CD14-positive monocyte (primary cell): ENCODE data around the gene CCT3. TPM values are rescaled to one million over a fixed set of nuclear protein-coding genes. Genes with fewer than 3 reads are reported as not detected.

Experiments
- DNase-seq, 3 donors: peaks; one replicate each; pipeline ENCODE4 v3.0.0-alpha.2; 2011 to 2022
- H2AFZ ChIP-seq: 2 replicates; pipeline ENCODE4 v1.6.0; 2012; ENCODE audit warnings: mild to moderate bottlenecking, low read depth, low read length, inconsistent platforms; ENCODE audit not compliant: insufficient read depth, poor library complexity, severe bottlenecking
- H3K27ac ChIP-seq, 2 donors: 1 replicate in 1 of 2; 2 replicates in 1 of 2; pipeline ENCODE4 v1.5.1; 2012 to 2013; ENCODE audit warnings: low read length in 2 of 2, control low read depth in 1 of 2, inconsistent platforms in 1 of 2, low read depth in 1 of 2, mild to moderate bottlenecking in 1 of 2
- H3K27me3 ChIP-seq, 2 donors: one replicate each; pipeline versions ENCODE4 v1.6.0 to v1.6.1; 2011 to 2013; ENCODE audit warnings: low read length in 2 of 2; ENCODE audit not compliant: control insufficient read depth in 2 of 2, insufficient read depth in 2 of 2
- H3K36me3 ChIP-seq, 2 donors: replicated peaks in 1 of 2; 1 replicate in 1 of 2; 2 replicates in 1 of 2; pipeline versions ENCODE4 v1.5.1 to v1.6.1; 2012 to 2013; ENCODE audit warnings: low read length in 2 of 2, control low read depth in 1 of 2, inconsistent platforms in 1 of 2, mild to moderate bottlenecking in 1 of 2; ENCODE audit not compliant: insufficient read depth in 2 of 2, control insufficient read depth in 1 of 2
- H3K4me1 ChIP-seq, 2 donors: 1 replicate in 1 of 2; 2 replicates in 1 of 2; pipeline versions ENCODE4 v1.5.1 to v1.6.1; 2012 to 2013; ENCODE audit warnings: low read length in 2 of 2, control low read depth in 1 of 2, inconsistent platforms in 1 of 2, mild to moderate bottlenecking in 1 of 2, moderate library complexity in 1 of 2; ENCODE audit not compliant: insufficient read depth in 2 of 2, control insufficient read depth in 1 of 2
- H3K4me2 ChIP-seq: replicated peaks from 2 replicates; pipeline ENCODE3; 2012; ENCODE audit warnings: low read length, moderate library complexity, mild to moderate bottlenecking; ENCODE audit not compliant: poor library complexity, severe bottlenecking; ENCODE audit errors: extremely low read depth
- H3K4me3 ChIP-seq, 3 experiments: fragments of 200-600 bp in 1 of 3; sonication (generic) in 1 of 3; replicated peaks in 1 of 3; 1 replicate in 2 of 3; 2 replicates in 1 of 3; pipeline ENCODE4 v1.5.1; 2011 to 2013; ENCODE audit warnings: low read length in 3 of 3, mild to moderate bottlenecking in 3 of 3, control low read depth in 2 of 3, low read depth in 2 of 3, inconsistent platforms in 1 of 3, moderate library complexity in 1 of 3
- H3K79me2 ChIP-seq: 2 replicates; pipeline ENCODE4 v1.6.0; 2012; ENCODE audit warnings: mild to moderate bottlenecking, control low read depth, inconsistent platforms, low read length, moderate library complexity; ENCODE audit not compliant: insufficient read depth
- H3K9ac ChIP-seq: 2 replicates; pipeline ENCODE4 v1.6.0; 2017; ENCODE audit warnings: low read length, mild to moderate bottlenecking; ENCODE audit not compliant: insufficient read depth, poor library complexity, severe bottlenecking
- H3K9me3 ChIP-seq, 2 donors: replicated peaks in 1 of 2; 1 replicate in 1 of 2; 2 replicates in 1 of 2; pipeline versions ENCODE4 v1.5.1 to v1.6.1; 2012 to 2013; ENCODE audit warnings: low read length in 2 of 2, control low read depth in 1 of 2; ENCODE audit not compliant: control insufficient read depth in 1 of 2, insufficient read depth in 1 of 2
- H4K20me1 ChIP-seq: 2 replicates; pipeline ENCODE4 v1.6.0; 2012; ENCODE audit warnings: mild to moderate bottlenecking, low read length, control low read depth, moderate library complexity; ENCODE audit not compliant: insufficient read depth
- H3K27ac Mint-ChIP-seq, 7 donors: one replicate each; pipeline ENCODE4 v1.8.0; 2020; ENCODE audit warnings: mild to moderate bottlenecking in 7 of 7, mixed read lengths in 7 of 7, moderate library complexity in 6 of 7, inconsistent platforms in 2 of 7
- H3K27me3 Mint-ChIP-seq, 3 donors: one replicate each; pipeline ENCODE4 v1.8.0; 2021 to 2022; ENCODE audit warnings: low read depth in 3 of 3, mild to moderate bottlenecking in 3 of 3, mixed read lengths in 3 of 3, moderate library complexity in 3 of 3, inconsistent platforms in 1 of 3
- H3K36me3 Mint-ChIP-seq, 2 donors: one replicate each; pipeline ENCODE4 v1.8.0; 2020; ENCODE audit warnings: mixed read lengths in 2 of 2, inconsistent platforms in 1 of 2, mild to moderate bottlenecking in 1 of 2
- H3K4me1 Mint-ChIP-seq: one replicate; pipeline ENCODE4 v1.8.0; 2020; ENCODE audit warnings: mild to moderate bottlenecking, mixed read lengths
- H3K4me3 Mint-ChIP-seq, 2 donors: one replicate each; pipeline ENCODE4 v1.8.0; 2020; ENCODE audit warnings: mild to moderate bottlenecking in 2 of 2, mixed read lengths in 2 of 2, moderate library complexity in 1 of 2
- H3K9me3 Mint-ChIP-seq, 7 donors: one replicate each; pipeline ENCODE4 v1.8.0; 2020 to 2022; ENCODE audit warnings: mixed read lengths in 7 of 7, mild to moderate bottlenecking in 6 of 7, moderate library complexity in 6 of 7, inconsistent platforms in 2 of 7
- WGBS: methylation state at CpG from one replicate; pipeline ENCODE4 v1.1.5; 2013; ENCODE audit warnings: missing lambda C conversion rate; ENCODE audit not compliant: insufficient coverage; 5-methylcytosine and 5-hydroxymethylcytosine counted together
- intact Hi-C, 2 donors: fragments of 100-400 bp; cut with micrococcal nuclease; formaldehyde crosslinking; loops; one replicate each; pipeline versions ENCODE4 v1.15.0 to v1.15.1; 2023
- polyA plus RNA-seq, 3 donors: library from polyadenylated mRNA; depleted of rRNA in 1 of 3; unstranded in 2 of 3; stranded (reverse) in 1 of 3; fragments of 300-500 nt in 2 of 3; fragments of >200 nt in 1 of 3; fragmentation: Illumina TruSeq in 2 of 3; gene quantifications; 1 replicate in 2 of 3; 2 replicates in 1 of 3; pipeline ENCODE4 v1.2.3, GENCODE V29; 2012 to 2021
- TF ChIP-seq, protein P1 (sequence below): fragments of 200-600 bp; IDR thresholded peaks from one replicate; pipeline ENCODE4 v1.8.0; 2022; ENCODE audit warnings: antibody characterized with exemption, mild to moderate bottlenecking

The CCT3 gene
- polyA plus RNA-seq, 3 donors, result 65.3 to 97.3 (median 94.8) TPM

GRCh38 chr1:156303241-156303640, 34.9 kb downstream of the CCT3 start:
- DNase-seq, result no peak
- peaks cover 24 to 45% of the 10 kb centered on the region in 2 donors for H3K36me3 Mint-ChIP-seq
- Histone ChIP-seq H3K27ac (no peak overlapping the region), H3K9ac (no peak overlapping the region), H3K27me3 (no peaks in the 10 kb centered on the region), H3K4me2 (no peak overlapping the region), H3K4me3 (no peak overlapping the region), H3K4me1 (no peaks in the 10 kb centered on the region), H3K9me3 (no peaks in the 10 kb centered on the region), H3K79me2 (no peaks in the 10 kb centered on the region), H2AFZ (no peak overlapping the region), H4K20me1 (no peaks in the 10 kb centered on the region), H3K36me3 (peaks cover 13 to 22% of the 10 kb centered on the region in 2 donors)
- no peak overlapping the region for H3K4me3 Mint-ChIP-seq
- peaks cover 3% of the 10 kb centered on the region for H3K4me1 Mint-ChIP-seq
- H3K27me3 Mint-ChIP-seq, result peaks cover 0 to 3% (median under 1%) of the 10 kb centered on the region in 3 donors
- WGBS, result no CpG with 5 or more reads among the region's 4 CpGs
- TF ChIP-seq, protein P1, sequence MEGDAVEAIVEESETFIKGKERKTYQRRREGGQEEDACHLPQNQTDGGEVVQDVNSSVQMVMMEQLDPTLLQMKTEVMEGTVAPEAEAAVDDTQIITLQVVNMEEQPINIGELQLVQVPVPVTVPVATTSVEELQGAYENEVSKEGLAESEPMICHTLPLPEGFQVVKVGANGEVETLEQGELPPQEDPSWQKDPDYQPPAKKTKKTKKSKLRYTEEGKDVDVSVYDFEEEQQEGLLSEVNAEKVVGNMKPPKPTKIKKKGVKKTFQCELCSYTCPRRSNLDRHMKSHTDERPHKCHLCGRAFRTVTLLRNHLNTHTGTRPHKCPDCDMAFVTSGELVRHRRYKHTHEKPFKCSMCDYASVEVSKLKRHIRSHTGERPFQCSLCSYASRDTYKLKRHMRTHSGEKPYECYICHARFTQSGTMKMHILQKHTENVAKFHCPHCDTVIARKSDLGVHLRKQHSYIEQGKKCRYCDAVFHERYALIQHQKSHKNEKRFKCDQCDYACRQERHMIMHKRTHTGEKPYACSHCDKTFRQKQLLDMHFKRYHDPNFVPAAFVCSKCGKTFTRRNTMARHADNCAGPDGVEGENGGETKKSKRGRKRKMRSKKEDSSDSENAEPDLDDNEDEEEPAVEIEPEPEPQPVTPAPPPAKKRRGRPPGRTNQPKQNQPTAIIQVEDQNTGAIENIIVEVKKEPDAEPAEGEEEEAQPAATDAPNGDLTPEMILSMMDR, result no peak
- no peak overlapping the region for H3K27ac Mint-ChIP-seq
- intact Hi-C loops, result no loop called here
- no peaks in the 10 kb centered on the region for H3K9me3 Mint-ChIP-seq

- Mint-ChIP-seq H3K36me3 (peaks cover 4 to 13% of the 10 kb centered on the region in 2 donors), H3K4me3 (no peak within 1 kb of the TSS), H3K27ac (no peak within 1 kb of the TSS), H3K9me3 (peaks cover 0 to 3% (median 0%) of the 10 kb centered on the region in 7 donors), H3K27me3 (peaks cover 0 to 3% (median 2%) of the 10 kb centered on the region in 3 donors), H3K4me1 (peaks cover 19% of the 10 kb centered on the region)
- Histone ChIP-seq H3K4me3 (no peak within 1 kb of the TSS), H3K4me2 (no peak within 1 kb of the TSS), H3K9ac (no peak within 1 kb of the TSS), H4K20me1 (peaks cover 6% of the 10 kb centered on the region), H2AFZ (no peak within 1 kb of the TSS), H3K27ac (no peak within 1 kb of the TSS), H3K27me3 (no peaks in the 10 kb centered on the region), H3K36me3 (peaks cover 0 to 4% of the 10 kb centered on the region in 2 donors), H3K79me2 (peaks cover 6% of the 10 kb centered on the region), H3K4me1 (peaks cover 16 to 19% of the 10 kb centered on the region in 2 donors), H3K9me3 (no peaks in the 10 kb centered on the region)
- no peak for DNase-seq
- 95% methylated on average over 17 of the region's 19 CpGs for WGBS
- TF ChIP-seq, protein P1, result no peak
- intact Hi-C loops, result no loop called here
Measured at GRCh38 chr1:156298852-156299357, 39.2 kb downstream of the CCT3 start, which contains the start of gene VHLL. Gene VHLL (minus strand): TSS chr1:156299307. CDS start chr1:156299189, 118 bp downstream.
